Endothelial cell of umbilical vein (primary cell): ENCODE data around the gene HOXB2. TPM values are rescaled to one million over a fixed set of nuclear protein-coding genes. Genes with fewer than 3 reads are reported as not detected.

ENCODE experiments used
- Bru-seq: library from RNA; stranded (reverse); fragments of 400-500 nt; gene quantifications from one replicate; lab custom pipeline; 2021; lab: Mats Ljungman, UMichigan
- BruChase-seq, 2 experiments: library from RNA; stranded (reverse); fragments of 400-500 nt; gene quantifications; one replicate each; lab custom pipeline; 2021; lab: Mats Ljungman, UMichigan
- BruUV-seq: library from RNA; stranded (reverse); fragments of 400-500 nt; replicated peaks from 2 replicates; lab custom pipeline; 2021; lab: Mats Ljungman, UMichigan
- CTCF ChIA-PET: fragments of 300-600, 350-600 bp; sonication (Branson Sonifier 250); formaldehyde crosslinking; loops from one replicate; lab custom pipeline; 2021; ENCODE audit warnings: antibody characterized with exemption, inconsistent platforms; lab: Charles Lee
- POLR2A ChIA-PET: fragments of 300-600, 350-600 bp; sonication (Branson Sonifier 250); formaldehyde crosslinking; loops from one replicate; lab custom pipeline; 2021; ENCODE audit warnings: antibody characterized with exemption, inconsistent platforms; lab: Charles Lee
- DNase-seq: peaks from one replicate; pipeline ENCODE4 v3.0.0-alpha.2; 2011; ENCODE audit warnings: low read depth, low spot score
- FAIRE-seq: peaks from 2 replicates; lab custom pipeline; 2011; peaks lifted over from hg19 to GRCh38; lab: Jason Lieb, UNC
- H2AFZ ChIP-seq: 2 replicates; pipeline ENCODE4 v1.6.0; 2012; ENCODE audit warnings: low read depth, low read length, control low read depth, inconsistent platforms
- H3K27ac ChIP-seq: 2 replicates; pipeline ENCODE4 v1.5.1; 2011; ENCODE audit warnings: low read depth, mild to moderate bottlenecking, control low read depth, low read length, moderate library complexity; ENCODE audit not compliant: insufficient read depth
- H3K27me3 ChIP-seq, 2 experiments: 2 replicates each; pipeline versions ENCODE4 v1.6.0 to v1.6.1; 2011; ENCODE audit warnings: low read length in 2 of 2, mixed read lengths in 1 of 2; ENCODE audit not compliant: control insufficient read depth in 2 of 2, insufficient read depth in 2 of 2
- H3K36me3 ChIP-seq, 2 experiments: 2 replicates in 1 of 2; 3 replicates in 1 of 2; pipeline ENCODE4 v1.5.1; 2011; ENCODE audit warnings: low read length in 2 of 2, mild to moderate bottlenecking in 1 of 2, moderate library complexity in 1 of 2; ENCODE audit not compliant: control insufficient read depth in 2 of 2, insufficient read depth in 2 of 2; ENCODE audit errors: extremely low read depth in 1 of 2
- H3K4me1 ChIP-seq: 3 replicates; pipeline ENCODE4 v1.5.1; 2011; ENCODE audit warnings: mild to moderate bottlenecking, low read length; ENCODE audit not compliant: control insufficient read depth, insufficient read depth; ENCODE audit errors: extremely low read depth
- H3K4me2 ChIP-seq: 2 replicates; pipeline ENCODE4 v1.6.1; 2011; ENCODE audit warnings: low read length, control low read depth, mixed read lengths; ENCODE audit not compliant: insufficient read depth
- H3K4me3 ChIP-seq, 3 experiments: fragments of 200-600 bp in 1 of 3; sonication (generic), shearing (Covaris generic) in 1 of 3; replicated peaks in 1 of 3; 2 replicates each; pipeline ENCODE4 v1.5.1; 2011 to 2016; ENCODE audit warnings: control low read depth in 3 of 3, low read length in 3 of 3, mild to moderate bottlenecking in 2 of 3, inconsistent platforms in 1 of 3, low read depth in 1 of 3, moderate library complexity in 1 of 3; ENCODE audit not compliant: insufficient read depth in 1 of 3
- H3K79me2 ChIP-seq: 2 replicates; pipeline ENCODE4 v1.6.0; 2012; ENCODE audit warnings: low read length, inconsistent platforms; ENCODE audit not compliant: control insufficient read depth, insufficient read depth
- H3K9ac ChIP-seq: replicated peaks from 2 replicates; pipeline ENCODE3; 2011; ENCODE audit warnings: low read length, control low read depth; ENCODE audit not compliant: insufficient read depth; ENCODE audit errors: extremely low read depth
- H3K9me1 ChIP-seq: replicated peaks from 3 replicates; pipeline ENCODE4 v1.6.0; 2011; ENCODE audit warnings: mild to moderate bottlenecking, low read length; ENCODE audit not compliant: control insufficient read depth, insufficient read depth; ENCODE audit errors: extremely low read depth
- H3K9me3 ChIP-seq: replicated peaks from 2 replicates; pipeline ENCODE4 v1.5.1; 2012; ENCODE audit warnings: low read length, inconsistent platforms; ENCODE audit not compliant: control insufficient read depth, insufficient read depth
- H4K20me1 ChIP-seq: replicated peaks from 2 replicates; pipeline ENCODE3; 2011; ENCODE audit warnings: mild to moderate bottlenecking, low read length; ENCODE audit not compliant: control insufficient read depth, insufficient read depth; ENCODE audit errors: extremely low read depth
- EZH2 ChIP-seq: IDR thresholded peaks from 2 replicates; pipeline ENCODE4 v1.6.1; 2012; ENCODE audit warnings: borderline replicate concordance, low read depth, mild to moderate bottlenecking, moderate library complexity, low read length, inconsistent platforms; ENCODE audit not compliant: severe bottlenecking
- FOS ChIP-seq: IDR thresholded peaks from 2 replicates; pipeline ENCODE4 v1.6.1; 2011; ENCODE audit warnings: mild to moderate bottlenecking, low read length, moderate library complexity, borderline replicate concordance; ENCODE audit not compliant: insufficient read depth
- MYC ChIP-seq: IDR thresholded peaks from one replicate; pipeline ENCODE4 v1.6.1; 2011; ENCODE audit warnings: mild to moderate bottlenecking, low read depth, low read length
- POLR2A ChIP-seq: IDR thresholded peaks from 2 replicates; pipeline ENCODE4 v1.6.1; 2012; ENCODE audit warnings: low read depth, mild to moderate bottlenecking, control low read depth, low read length
- POLR2AphosphoS5 ChIP-seq: IDR thresholded peaks from 2 replicates; pipeline ENCODE4 v1.6.1; 2012; ENCODE audit warnings: low read depth, mild to moderate bottlenecking, control low read depth, low read length, moderate library complexity; ENCODE audit not compliant: insufficient read depth
- dilution Hi-C: fragments of 300-500 bp; cut with MboI; formaldehyde crosslinking; loops from one replicate; pipeline ENCODE4 v1.15.0; 2019; ENCODE audit warnings: low sequenced_read_pairs; ENCODE audit not compliant: extremely low pct_ligation_motif_present
- intact Hi-C: fragments of 100-400 bp; cut with micrococcal nuclease; formaldehyde crosslinking; loops from one replicate; pipeline ENCODE4 v1.10.0; 2022
- long read RNA-seq: library from polyadenylated mRNA; stranded (forward); transcript quantifications from one replicate; pipeline ENCODE4 v2.0.0, GENCODE V29; 2021
- polyA minus RNA-seq, 3 experiments: library from RNA; depleted of rRNA, polyadenylated mRNA; stranded (reverse); fragments of >200 nt; gene quantifications; 1 replicate in 1 of 3; 2 replicates in 2 of 3; pipeline ENCODE4 v1.2.3, GENCODE V29; 2011
- polyA plus RNA-seq, 4 experiments: library from polyadenylated mRNA; depleted of rRNA in 3 of 4; stranded (reverse) in 3 of 4; unstranded in 1 of 4; fragments of >200 nt; gene quantifications; 2 replicates each; pipeline versions ENCODE4 v1.2.1 to v1.2.3, GENCODE V29; 2011 to 2012; ENCODE audit warnings: missing spikeins in 1 of 4
- total RNA-seq: library from RNA; stranded (reverse); gene quantifications from 2 replicates; pipeline ENCODE4 v1.2.3, GENCODE V29; 2021
- TF ChIP-seq, protein P1 (sequence below): IDR thresholded peaks from 2 replicates; pipeline ENCODE4 v1.6.1; 2011; ENCODE audit not compliant: insufficient read depth, insufficient read length
- TF ChIP-seq, protein P2 (sequence below), 2 donors: IDR thresholded peaks; 1 replicate in 1 of 2; 2 replicates in 1 of 2; pipeline ENCODE4 v1.5.1; 2011; ENCODE audit warnings: low read length in 2 of 2, mild to moderate bottlenecking in 2 of 2, moderate library complexity in 2 of 2, control low read depth in 1 of 2, inconsistent platforms in 1 of 2, low read depth in 1 of 2; ENCODE audit not compliant: insufficient read depth in 1 of 2; ENCODE audit errors: extremely low read depth in 1 of 2

The HOXB2 gene
- total RNA-seq, result 21.5 and 23.3 TPM in 2 replicates
- polyA plus RNA-seq, result 14.1 and 16.8 TPM in 2 replicates
- 6.8 and 8.4 TPM in 2 replicates for polyA plus RNA-seq (2011; cell fraction: cytosol; rRNA removed)
- polyA plus RNA-seq (2011; cell fraction: nucleus; rRNA removed), result 12.1 and 13.9 TPM in 2 replicates
- polyA plus RNA-seq (2012), result 12.0 and 12.5 TPM in 2 replicates
- polyA minus RNA-seq, result 3.1 and 3.5 TPM in 2 replicates
- polyA minus RNA-seq (2011; cell fraction: cytosol; rRNA and poly(A)+ RNA removed), result not detected
- 4.9 and 5.0 TPM in 2 replicates for polyA minus RNA-seq (2011; cell fraction: nucleus; rRNA and poly(A)+ RNA removed)
- Bru-seq, nascent RNA, result percentile 67 among the genes with signal in this experiment
- percentile 77 among the genes with signal in this experiment for BruChase-seq, experiment 1, labeled RNA remaining after a 6-hour chase
- BruChase-seq, experiment 2, labeled RNA remaining after a 2-hour chase, result percentile 88 among the genes with signal in this experiment
- long read RNA-seq, transcript HOXB2-201 (2 exons, 1,562 nt), result major isoform, 33 of 49 reads
- long read RNA-seq, partial matches to known transcripts, result 9 of 49 reads
- long read RNA-seq, other reads (novel, unspliced or antisense), result 7 of 49 reads

DNA sequence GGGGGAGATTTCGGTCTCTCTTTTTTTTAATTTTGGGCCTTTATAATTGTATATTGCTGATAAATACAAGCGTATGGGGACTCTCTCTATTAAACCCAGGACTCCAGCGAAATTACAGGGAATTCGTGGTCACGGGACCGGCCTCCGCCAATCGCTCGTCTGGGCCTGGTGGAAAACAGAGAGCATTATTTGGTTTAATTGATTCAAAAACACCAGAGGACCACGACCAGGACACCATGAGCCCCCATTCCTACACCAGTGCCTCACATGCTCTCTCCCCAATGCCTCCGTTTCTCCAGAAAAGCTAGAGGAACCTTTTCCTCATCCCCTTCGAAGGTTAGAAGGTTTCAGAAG lies at the start of gene HOXB2:
TSS of gene HOXB2 (minus strand) at position 88 of the 354 bp plus-strand sequence. CDS start 198 bp downstream, outside the sequence.
- Histone ChIP-seq H3K9me3 (no peaks in the 10 kb centered on the region), H3K27me3 (no peaks in the 10 kb centered on the region), H3K4me2 (peak within 1 kb of the TSS; percentile 78), H3K4me1 (peaks cover 49% of the 10 kb centered on the region), H3K27ac (peak within 1 kb of the TSS; percentile 77), H3K36me3 (peaks cover 2 to 3% of the 10 kb centered on the region in 2 experiments), H3K9ac (peak within 1 kb of the TSS; percentile 91), H3K79me2 (peaks cover 57% of the 10 kb centered on the region), H3K4me3 (peak within 1 kb of the TSS; percentile 88 to 99 (median 97)), H4K20me1 (no peaks in the 10 kb centered on the region), H3K9me1 (no peaks in the 10 kb centered on the region), H2AFZ (peak within 1 kb of the TSS; percentile 26)
- TF ChIP-seq, protein P1, sequence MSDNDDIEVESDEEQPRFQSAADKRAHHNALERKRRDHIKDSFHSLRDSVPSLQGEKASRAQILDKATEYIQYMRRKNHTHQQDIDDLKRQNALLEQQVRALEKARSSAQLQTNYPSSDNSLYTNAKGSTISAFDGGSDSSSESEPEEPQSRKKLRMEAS, result peak; percentile 3
- no peak for TF ChIP-seq POLR2AphosphoS5
- TF ChIP-seq, protein P2, sequence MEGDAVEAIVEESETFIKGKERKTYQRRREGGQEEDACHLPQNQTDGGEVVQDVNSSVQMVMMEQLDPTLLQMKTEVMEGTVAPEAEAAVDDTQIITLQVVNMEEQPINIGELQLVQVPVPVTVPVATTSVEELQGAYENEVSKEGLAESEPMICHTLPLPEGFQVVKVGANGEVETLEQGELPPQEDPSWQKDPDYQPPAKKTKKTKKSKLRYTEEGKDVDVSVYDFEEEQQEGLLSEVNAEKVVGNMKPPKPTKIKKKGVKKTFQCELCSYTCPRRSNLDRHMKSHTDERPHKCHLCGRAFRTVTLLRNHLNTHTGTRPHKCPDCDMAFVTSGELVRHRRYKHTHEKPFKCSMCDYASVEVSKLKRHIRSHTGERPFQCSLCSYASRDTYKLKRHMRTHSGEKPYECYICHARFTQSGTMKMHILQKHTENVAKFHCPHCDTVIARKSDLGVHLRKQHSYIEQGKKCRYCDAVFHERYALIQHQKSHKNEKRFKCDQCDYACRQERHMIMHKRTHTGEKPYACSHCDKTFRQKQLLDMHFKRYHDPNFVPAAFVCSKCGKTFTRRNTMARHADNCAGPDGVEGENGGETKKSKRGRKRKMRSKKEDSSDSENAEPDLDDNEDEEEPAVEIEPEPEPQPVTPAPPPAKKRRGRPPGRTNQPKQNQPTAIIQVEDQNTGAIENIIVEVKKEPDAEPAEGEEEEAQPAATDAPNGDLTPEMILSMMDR (IDR thresholded peaks at IDR 0.05; ENCODE audit: extremely low read depth in 1 of 2, insufficient read depth in 1 of 2, low read depth in 1 of 2, low read length in 2 of 2), result no peak
- no peak for TF ChIP-seq FOS
- no peak for TF ChIP-seq MYC
- no peak for TF ChIP-seq EZH2
- TF ChIP-seq POLR2A, result no peak
- dilution Hi-C loops (no loop called here), intact Hi-C loops (loop anchor here (1.0 to 2.0 kb wide), 2 partner anchors 8 to 24 kb away; no protein-coding TSS in a partner anchor)
- ChIA-PET POLR2A (no interaction called here), CTCF (no interaction called here)
- DNase-seq (peak; percentile 78), FAIRE-seq (peak; percentile 89)
- BruUV-seq, result TSS peak; percentile 10
